ENCODE measurements around the gene RIC8B.

RIC8B gene

GRCh38 chr12:106886932-106887331, 112.5 kb downstream of the RIC8B start:
- no peak overlapping the region for H3K9ac ChIP-seq (ENCODE audit: low read depth, low read length)
- H3K79me2 ChIP-seq (ENCODE audit: insufficient read depth, low read length) = no peaks in the 10 kb centered on the region
- H2AFZ ChIP-seq (ENCODE audit: low read depth, low read length) = no peak overlapping the region
- no peak overlapping the region for H3K4me3 ChIP-seq (ENCODE audit: low read depth in 1 of 2, low read length in 2 of 2)
- no peaks in the 10 kb centered on the region for H3K4me1 ChIP-seq (ENCODE audit: insufficient read depth, low read length)
- H3K27ac ChIP-seq (ENCODE audit: low read length) = no peak overlapping the region
- H3K9me3 ChIP-seq (ENCODE audit: insufficient read depth, low read length, severe bottlenecking) = no peaks in the 10 kb centered on the region
- peaks cover 65% of the 10 kb centered on the region for H3K36me3 ChIP-seq (ENCODE audit: insufficient read depth, low read length)
- ATAC-seq (ENCODE audit: insufficient read depth, low read depth) (no peak), DNase-seq (no peak)
- TF ChIP-seq CTCF (IDR thresholded peaks at IDR 0.05; ENCODE audit: borderline replicate concordance, extremely low read depth, low read length, poor library complexity, severe bottlenecking) (no peak), EZH2 (IDR thresholded peaks at IDR 0.05; ENCODE audit: borderline replicate concordance, low read depth, low read length, severe bottlenecking) (no peak)
- no peaks in the 10 kb centered on the region for H3K27me3 ChIP-seq (ENCODE audit: insufficient read depth, low read length, poor library complexity)
- H4K20me1 ChIP-seq (ENCODE audit: insufficient read depth, low read length) = no peaks in the 10 kb centered on the region
- no peak overlapping the region for H3K4me2 ChIP-seq (ENCODE audit: insufficient read depth, low read length)

- H3K36me3 ChIP-seq (ENCODE audit: insufficient read depth, low read length) = peaks cover 49% of the 10 kb centered on the region
- no peaks in the 10 kb centered on the region for H3K4me1 ChIP-seq (ENCODE audit: insufficient read depth, low read length)
- no peak overlapping the region for H3K4me3 ChIP-seq (ENCODE audit: low read depth in 1 of 2, low read length in 2 of 2)
- no peaks in the 10 kb centered on the region for H4K20me1 ChIP-seq (ENCODE audit: insufficient read depth, low read length)
- DNase-seq (no peak), ATAC-seq (ENCODE audit: insufficient read depth, low read depth) (no peak)
- H3K9me3 ChIP-seq (ENCODE audit: insufficient read depth, low read length, severe bottlenecking) = no peaks in the 10 kb centered on the region
- no peaks in the 10 kb centered on the region for H3K79me2 ChIP-seq (ENCODE audit: insufficient read depth, low read length)
- no peak overlapping the region for H2AFZ ChIP-seq (ENCODE audit: low read depth, low read length)
- no peak for TF ChIP-seq CTCF (IDR thresholded peaks at IDR 0.05; ENCODE audit: borderline replicate concordance, extremely low read depth, low read length, poor library complexity, severe bottlenecking)
- no peak for TF ChIP-seq EZH2 (IDR thresholded peaks at IDR 0.05; ENCODE audit: borderline replicate concordance, low read depth, low read length, severe bottlenecking)
- no peaks in the 10 kb centered on the region for H3K27me3 ChIP-seq (ENCODE audit: insufficient read depth, low read length, poor library complexity)
- no peak overlapping the region for H3K27ac ChIP-seq (ENCODE audit: low read length)
- no peak overlapping the region for H3K4me2 ChIP-seq (ENCODE audit: insufficient read depth, low read length)
- no peak overlapping the region for H3K9ac ChIP-seq (ENCODE audit: low read depth, low read length)
These were observed 114.0 kb downstream of the RIC8B start for GRCh38 chr12:106888348-106888970.

GRCh38 chr12:106889326-106889725, 114.8 kb downstream of the RIC8B start:
- H3K4me2 ChIP-seq (ENCODE audit: insufficient read depth, low read length) = no peak overlapping the region
- H3K4me1 ChIP-seq (ENCODE audit: insufficient read depth, low read length) = no peaks in the 10 kb centered on the region
- peaks cover 41% of the 10 kb centered on the region for H3K36me3 ChIP-seq (ENCODE audit: insufficient read depth, low read length)
- ATAC-seq (ENCODE audit: insufficient read depth, low read depth) (no peak), DNase-seq (no peak)
- H3K9ac ChIP-seq (ENCODE audit: low read depth, low read length) = no peak overlapping the region
- H3K79me2 ChIP-seq (ENCODE audit: insufficient read depth, low read length) = no peaks in the 10 kb centered on the region
- H3K4me3 ChIP-seq (ENCODE audit: low read depth in 1 of 2, low read length in 2 of 2) = no peak overlapping the region
- no peaks in the 10 kb centered on the region for H4K20me1 ChIP-seq (ENCODE audit: insufficient read depth, low read length)
- no peak overlapping the region for H3K27ac ChIP-seq (ENCODE audit: low read length)
- H3K9me3 ChIP-seq (ENCODE audit: insufficient read depth, low read length, severe bottlenecking) = no peaks in the 10 kb centered on the region
- H2AFZ ChIP-seq (ENCODE audit: low read depth, low read length) = no peak overlapping the region
- H3K27me3 ChIP-seq (ENCODE audit: insufficient read depth, low read length, poor library complexity) = no peaks in the 10 kb centered on the region
- TF ChIP-seq CTCF (IDR thresholded peaks at IDR 0.05; ENCODE audit: borderline replicate concordance, extremely low read depth, low read length, poor library complexity, severe bottlenecking) (no peak), EZH2 (IDR thresholded peaks at IDR 0.05; ENCODE audit: borderline replicate concordance, low read depth, low read length, severe bottlenecking) (no peak)
